Kidney epithelial cell (primary cell): ENCODE data around the gene LIG1. TPM values are rescaled to one million over a fixed set of nuclear protein-coding genes. Genes with fewer than 3 reads are reported as not detected.

Source experiments
- DNase-seq: peaks from one replicate; pipeline ENCODE4 v3.0.0-alpha.2; 2010; ENCODE audit warnings: low read depth
- H3K27me3 ChIP-seq: 2 replicates; pipeline ENCODE4 v1.6.0; 2011; ENCODE audit warnings: low read length; ENCODE audit not compliant: control insufficient read depth, insufficient read depth
- H3K36me3 ChIP-seq: 2 replicates; pipeline ENCODE4 v1.5.1; 2011; ENCODE audit warnings: low read length; ENCODE audit not compliant: control insufficient read depth, insufficient read depth
- H3K4me3 ChIP-seq: 2 replicates; pipeline ENCODE4 v1.5.1; 2011; ENCODE audit warnings: low read depth, mild to moderate bottlenecking, control low read depth, low read length
- CTCF ChIP-seq: IDR thresholded peaks from 2 replicates; pipeline ENCODE4 v1.5.1; 2011; ENCODE audit warnings: mild to moderate bottlenecking, moderate library complexity, low read length, control low read depth, inconsistent platforms; ENCODE audit not compliant: insufficient read depth, poor library complexity, severe bottlenecking
- total RNA-seq: library from RNA; depleted of rRNA; stranded (reverse); fragments of >200 nt; gene quantifications from 2 replicates; pipeline ENCODE4 v1.2.3, GENCODE V29; 2015

Gene LIG1
- total RNA-seq, 1 donor from 2014 or later, result 15.0 TPM

- DNase-seq, result no peak
- TF ChIP-seq CTCF, result no peak
- H3K4me3 ChIP-seq, result no peak overlapping the region
- no peaks in the 10 kb centered on the region for H3K36me3 ChIP-seq
- no peaks in the 10 kb centered on the region for H3K27me3 ChIP-seq
Measured at GRCh38 chr19:48158210-48158790, 11.8 kb downstream of the LIG1 start.

- Histone ChIP-seq H3K27me3 (no peaks in the 10 kb centered on the region), H3K4me3 (no peak overlapping the region), H3K36me3 (no peaks in the 10 kb centered on the region)
- no peak for DNase-seq
- TF ChIP-seq CTCF, result no peak
Measured at GRCh38 chr19:48154003-48154402, 16.1 kb downstream of the LIG1 start.

- no peaks in the 10 kb centered on the region for H3K36me3 ChIP-seq
- no peak overlapping the region for H3K4me3 ChIP-seq
- DNase-seq, result no peak
- peak; percentile 74 for TF ChIP-seq CTCF
- H3K27me3 ChIP-seq, result no peaks in the 10 kb centered on the region
Measured at GRCh38 chr19:48152551-48152950, 17.6 kb downstream of the LIG1 start.

DNA sequence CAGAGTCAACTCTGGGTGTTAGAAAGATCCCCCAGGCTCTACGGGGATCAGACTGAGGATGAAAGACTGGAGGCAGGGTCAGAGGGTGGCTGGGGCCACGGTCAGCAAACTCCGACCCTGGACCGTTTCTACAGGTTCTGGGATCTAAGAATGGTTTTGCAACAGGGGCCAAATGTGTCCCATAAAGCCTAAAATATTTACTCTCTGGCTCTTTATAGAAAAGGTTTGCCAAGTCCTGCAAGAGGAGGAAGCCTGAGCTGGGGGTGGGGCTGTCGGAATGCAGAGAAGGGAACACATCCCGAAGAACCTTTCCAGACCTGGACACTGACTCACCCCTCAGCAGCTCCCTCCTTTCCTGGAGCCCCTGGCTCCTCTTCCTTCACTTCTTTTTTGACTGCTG is 20.7 kb downstream of the LIG1 start:
- Histone ChIP-seq H3K36me3 (no peaks in the 10 kb centered on the region), H3K4me3 (no peak overlapping the region), H3K27me3 (no peaks in the 10 kb centered on the region)
- no peak for DNase-seq
- no peak for TF ChIP-seq CTCF

DNA sequence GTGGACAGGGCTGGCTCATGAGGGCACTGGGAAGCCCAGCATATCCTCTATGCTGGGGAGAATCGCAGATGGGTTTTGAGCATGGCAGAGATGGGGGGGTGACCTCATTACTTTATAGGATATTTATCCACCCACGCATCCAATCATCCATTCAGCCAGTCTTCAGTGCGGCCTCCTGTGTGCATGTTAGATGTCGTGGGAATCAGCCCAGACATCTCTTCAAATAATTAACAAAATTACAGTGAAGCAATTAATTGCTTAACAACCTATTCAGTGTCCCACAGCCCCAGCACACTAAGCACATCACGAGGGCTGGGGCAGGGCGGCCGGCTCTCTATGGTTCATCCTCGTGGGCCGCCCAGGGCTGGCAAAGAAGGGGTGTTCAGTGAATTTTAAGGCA is 21.6 kb downstream of the LIG1 start:
- Histone ChIP-seq H3K4me3 (no peak overlapping the region), H3K36me3 (no peaks in the 10 kb centered on the region), H3K27me3 (no peaks in the 10 kb centered on the region)
- TF ChIP-seq CTCF, result no peak
- no peak for DNase-seq

GRCh38 chr19:48147597-48148175 is 22.5 kb downstream of the LIG1 start:
- no peaks in the 10 kb centered on the region for H3K36me3 ChIP-seq
- no peak for DNase-seq
- no peak for TF ChIP-seq CTCF
- no peaks in the 10 kb centered on the region for H3K27me3 ChIP-seq
- no peak overlapping the region for H3K4me3 ChIP-seq
